Measurements from ENCODE around the gene FEZF2. TPM values are rescaled to one million over a fixed set of nuclear protein-coding genes. Genes with fewer than 3 reads are reported as not detected.

The FEZF2 gene
- total RNA-seq, 2 donors from 2014 or later: not detected

GRCh38 chr3:62403765-62404164 lies 30.4 kb upstream of the FEZF2 start:
- Histone ChIP-seq H3K9me3 (no peaks in the 10 kb centered on the region), H3K4me1 (no peaks in the 10 kb centered on the region), H3K4me3 (no peak overlapping the region), H3K27me3 (no peaks in the 10 kb centered on the region), H3K36me3 (replicated peaks in 1 of 2; ENCODE audit: insufficient read depth in 1 of 2, low read depth in 2 of 2) (no peaks in the 10 kb centered on the region), H3K27ac (no peak overlapping the region)
- TF ChIP-seq CTCF (IDR thresholded peaks at IDR 0.05) (no peak), POLR2A (IDR thresholded peaks at IDR 0.05) (no peak)
- WGBS, 2 donors: 79 to 91% methylated on average over 3 of the region's 3 CpGs
- DNase-seq: no peak
- intact Hi-C loops (cut with DNase I): no loop called here
- ATAC-seq: no peak

- DNase-seq (no peak), ATAC-seq (no peak)
- WGBS, 2 donors: 17 to 27% methylated on average over 5 of the region's 5 CpGs
- intact Hi-C loops (cut with DNase I): no loop called here
- Histone ChIP-seq H3K36me3 (replicated peaks in 1 of 2; ENCODE audit: insufficient read depth in 1 of 2, low read depth in 2 of 2) (no peaks in the 10 kb centered on the region), H3K9me3 (no peaks in the 10 kb centered on the region), H3K27ac (no peak overlapping the region), H3K27me3 (no peaks in the 10 kb centered on the region), H3K4me1 (peaks cover 6% of the 10 kb centered on the region), H3K4me3 (no peak overlapping the region)
- TF ChIP-seq POLR2A (IDR thresholded peaks at IDR 0.05) (no peak), CTCF (IDR thresholded peaks at IDR 0.05) (no peak)
Observed at GRCh38 chr3:62392626-62393292, 19.4 kb upstream of the FEZF2 start.

GRCh38 chr3:62387251-62387650 lies 13.9 kb upstream of the FEZF2 start:
- 82 to 91% methylated on average over 3 of the region's 3 CpGs for WGBS, 2 donors
- intact Hi-C loops (cut with DNase I): no loop called here
- no peak for ATAC-seq
- no peaks in the 10 kb centered on the region for H3K36me3 ChIP-seq (replicated peaks in 1 of 2; ENCODE audit: insufficient read depth in 1 of 2, low read depth in 2 of 2)
- H3K4me1 ChIP-seq: no peaks in the 10 kb centered on the region
- no peak overlapping the region for H3K27ac ChIP-seq
- H3K27me3 ChIP-seq: no peaks in the 10 kb centered on the region
- TF ChIP-seq CTCF (IDR thresholded peaks at IDR 0.05) (no peak), POLR2A (IDR thresholded peaks at IDR 0.05) (no peak)
- no peaks in the 10 kb centered on the region for H3K9me3 ChIP-seq
- no peak for DNase-seq
- no peak overlapping the region for H3K4me3 ChIP-seq

- peaks cover 0 to 29% of the 10 kb centered on the region in 2 donors for H3K27me3 ChIP-seq
- H3K9me3 ChIP-seq: no peaks in the 10 kb centered on the region
- H3K4me3 ChIP-seq: no peak overlapping the region
- DNase-seq: no peak
- no peak overlapping the region for H3K27ac ChIP-seq
- 2 to 3% methylated on average over 21 of the region's 21 CpGs for WGBS, 2 donors
- H3K36me3 ChIP-seq (replicated peaks in 1 of 2; ENCODE audit: insufficient read depth in 1 of 2, low read depth in 2 of 2): no peaks in the 10 kb centered on the region
- intact Hi-C loops (cut with DNase I): no loop called here
- H3K4me1 ChIP-seq: peaks cover 18% of the 10 kb centered on the region
- ATAC-seq: no peak
- TF ChIP-seq CTCF (IDR thresholded peaks at IDR 0.05) (no peak), POLR2A (IDR thresholded peaks at IDR 0.05) (no peak)
Observed at GRCh38 chr3:62379321-62379798, 6.0 kb upstream of the FEZF2 start.

GRCh38 chr3:62378921-62379320 lies 5.6 kb upstream of the FEZF2 start:
- TF ChIP-seq POLR2A (IDR thresholded peaks at IDR 0.05): no peak
- TF ChIP-seq CTCF (IDR thresholded peaks at IDR 0.05): no peak
- H3K36me3 ChIP-seq (replicated peaks in 1 of 2; ENCODE audit: insufficient read depth in 1 of 2, low read depth in 2 of 2): no peaks in the 10 kb centered on the region
- 8 to 10% methylated on average over 14 of the region's 14 CpGs for WGBS, 2 donors
- no peak overlapping the region for H3K27ac ChIP-seq
- ATAC-seq (no peak), DNase-seq (no peak)
- peaks cover 0 to 32% of the 10 kb centered on the region in 2 donors for H3K27me3 ChIP-seq
- H3K4me1 ChIP-seq: peaks cover 22% of the 10 kb centered on the region
- no peaks in the 10 kb centered on the region for H3K9me3 ChIP-seq
- intact Hi-C loops (cut with DNase I): no loop called here
- H3K4me3 ChIP-seq: no peak overlapping the region
